Measurements from ENCODE around the gene IL25.

Gene IL25

DNA sequence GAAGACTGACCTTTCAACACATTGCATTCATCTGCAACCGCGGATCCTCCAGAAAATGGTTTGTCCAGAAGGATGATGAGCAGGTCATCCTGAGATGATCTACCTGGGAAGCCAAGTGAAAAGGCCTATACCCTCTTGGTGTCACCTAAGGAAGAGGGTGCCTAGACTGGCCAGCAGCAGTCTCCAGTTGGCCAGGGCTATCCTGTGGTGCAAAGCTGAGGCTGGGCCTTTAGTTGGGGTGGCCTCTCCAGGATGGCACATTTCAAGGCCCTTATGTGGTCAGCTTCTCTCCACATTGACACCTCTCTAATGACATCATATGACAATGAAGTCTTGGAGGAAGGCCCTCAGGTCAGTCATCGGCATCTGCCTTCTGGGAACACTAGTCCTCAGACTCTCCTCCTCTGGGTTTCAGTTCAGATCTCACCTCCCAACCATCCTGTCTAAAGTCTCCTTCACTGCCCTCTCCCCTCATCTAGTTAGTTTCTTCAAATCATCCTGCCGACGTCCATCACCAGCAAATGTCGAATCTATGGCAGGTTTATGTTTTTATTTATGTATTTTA is 16.7 kb upstream of the IL25 start:
- TF ChIP-seq, protein P1, sequence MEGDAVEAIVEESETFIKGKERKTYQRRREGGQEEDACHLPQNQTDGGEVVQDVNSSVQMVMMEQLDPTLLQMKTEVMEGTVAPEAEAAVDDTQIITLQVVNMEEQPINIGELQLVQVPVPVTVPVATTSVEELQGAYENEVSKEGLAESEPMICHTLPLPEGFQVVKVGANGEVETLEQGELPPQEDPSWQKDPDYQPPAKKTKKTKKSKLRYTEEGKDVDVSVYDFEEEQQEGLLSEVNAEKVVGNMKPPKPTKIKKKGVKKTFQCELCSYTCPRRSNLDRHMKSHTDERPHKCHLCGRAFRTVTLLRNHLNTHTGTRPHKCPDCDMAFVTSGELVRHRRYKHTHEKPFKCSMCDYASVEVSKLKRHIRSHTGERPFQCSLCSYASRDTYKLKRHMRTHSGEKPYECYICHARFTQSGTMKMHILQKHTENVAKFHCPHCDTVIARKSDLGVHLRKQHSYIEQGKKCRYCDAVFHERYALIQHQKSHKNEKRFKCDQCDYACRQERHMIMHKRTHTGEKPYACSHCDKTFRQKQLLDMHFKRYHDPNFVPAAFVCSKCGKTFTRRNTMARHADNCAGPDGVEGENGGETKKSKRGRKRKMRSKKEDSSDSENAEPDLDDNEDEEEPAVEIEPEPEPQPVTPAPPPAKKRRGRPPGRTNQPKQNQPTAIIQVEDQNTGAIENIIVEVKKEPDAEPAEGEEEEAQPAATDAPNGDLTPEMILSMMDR (IDR thresholded peaks at IDR 0.05; ENCODE audit: borderline replicate concordance, insufficient read depth, low read depth, low read length), result no peak
- H3K4me3 ChIP-seq (ENCODE audit: low read depth, low read length), result no peak overlapping the region

DNA sequence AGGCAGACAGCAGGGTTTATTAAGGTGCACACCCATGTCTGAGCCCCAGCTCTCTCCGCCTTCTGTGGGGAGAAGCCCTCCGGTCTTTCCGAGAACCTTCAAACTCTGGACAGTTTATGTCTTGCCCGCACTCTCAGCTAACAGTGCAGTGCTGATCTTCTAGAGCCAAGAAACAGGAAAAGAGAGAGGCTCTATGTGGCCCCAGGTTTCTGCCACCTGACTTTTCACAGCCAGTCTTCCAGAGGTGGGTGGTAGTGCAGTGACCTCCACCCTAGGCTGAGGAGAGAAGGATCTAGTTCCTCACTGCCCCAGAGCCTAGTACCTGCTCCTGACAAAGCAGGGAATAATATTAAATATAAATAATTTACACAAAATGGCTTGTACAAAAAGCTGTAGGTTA is 15.9 kb upstream of the IL25 start:
- no peak overlapping the region for H3K4me3 ChIP-seq (ENCODE audit: low read depth, low read length)
- TF ChIP-seq, protein P1 (IDR thresholded peaks at IDR 0.05; ENCODE audit: borderline replicate concordance, insufficient read depth, low read depth, low read length), result no peak

DNA sequence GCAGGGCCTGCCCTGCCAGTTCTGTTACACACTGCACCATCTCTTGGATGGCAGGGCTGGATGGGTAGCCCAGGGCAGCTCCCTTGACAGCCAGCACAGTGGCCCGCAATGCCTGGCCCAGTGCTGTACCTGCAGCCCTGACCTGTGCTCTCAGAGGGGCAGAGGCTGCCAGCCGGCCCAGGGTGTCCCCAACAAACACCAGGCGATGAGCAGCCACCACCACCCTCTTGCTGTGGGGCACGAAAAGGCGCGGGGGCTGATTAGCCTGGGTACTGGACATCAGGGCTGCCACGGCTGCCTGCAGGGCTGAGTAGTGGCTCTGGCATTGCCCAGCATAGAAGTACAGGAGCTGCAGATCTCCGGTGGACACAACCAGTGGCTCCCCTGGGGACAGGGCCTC is 15.3 kb upstream of the IL25 start:
- no peak overlapping the region for H3K4me3 ChIP-seq (ENCODE audit: low read depth, low read length)
- TF ChIP-seq, protein P1 (IDR thresholded peaks at IDR 0.05; ENCODE audit: borderline replicate concordance, insufficient read depth, low read depth, low read length), result no peak

DNA sequence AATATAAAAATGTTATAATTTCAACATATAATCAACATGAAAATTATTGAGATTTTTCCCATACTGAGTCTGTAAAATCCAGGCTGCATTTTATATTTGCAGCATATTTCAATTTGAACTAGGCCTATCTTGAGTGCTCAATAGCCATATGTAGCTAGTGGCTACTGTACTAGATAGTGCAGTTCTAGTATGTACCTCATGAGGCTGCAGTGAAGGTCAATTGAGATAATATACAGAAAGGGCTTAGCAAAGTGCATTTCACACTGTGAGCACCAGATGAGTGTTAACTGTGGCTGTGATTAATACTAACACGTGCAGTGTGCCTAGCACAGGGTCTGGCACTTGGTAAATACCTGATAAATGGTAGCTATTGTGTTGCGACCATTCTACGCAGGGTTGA is 14.6 kb upstream of the IL25 start:
- H3K4me3 ChIP-seq (ENCODE audit: low read depth, low read length), result no peak overlapping the region
- TF ChIP-seq, protein P1 (IDR thresholded peaks at IDR 0.05; ENCODE audit: borderline replicate concordance, insufficient read depth, low read depth, low read length), result no peak

DNA sequence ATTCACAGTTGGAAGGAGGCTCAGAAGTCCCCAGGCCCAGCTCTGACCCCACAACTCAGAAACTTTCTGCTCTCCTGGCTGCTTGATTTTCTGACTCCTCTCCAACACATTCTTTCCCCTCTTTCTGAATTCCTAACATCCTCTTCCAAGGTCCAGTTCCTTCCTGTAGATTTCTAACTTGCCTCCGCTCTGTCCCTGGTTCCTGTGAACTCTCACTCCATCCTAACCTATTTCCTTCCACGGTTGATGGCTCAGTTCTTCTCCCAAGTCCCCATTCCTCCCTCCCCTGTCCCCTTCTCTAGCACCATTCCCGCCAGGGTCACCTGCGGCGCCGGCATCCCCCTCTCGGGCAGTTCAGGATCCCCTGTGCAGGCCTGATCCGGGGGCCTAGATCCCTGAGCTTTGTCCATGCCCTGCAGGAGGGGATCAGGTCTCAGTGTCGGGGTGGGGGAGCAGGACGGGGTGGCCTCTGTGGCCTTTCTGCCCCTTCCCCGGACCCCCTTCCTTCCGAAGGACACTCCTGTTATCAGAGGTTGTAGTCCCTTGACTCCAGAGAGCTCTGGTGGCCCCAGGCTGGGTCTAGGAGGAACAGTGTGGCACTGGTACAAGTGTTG is 13.9 kb upstream of the IL25 start:
- H3K4me3 ChIP-seq (ENCODE audit: low read depth, low read length), result no peak overlapping the region
- TF ChIP-seq, protein P1 (IDR thresholded peaks at IDR 0.05; ENCODE audit: borderline replicate concordance, insufficient read depth, low read depth, low read length), result no peak

DNA sequence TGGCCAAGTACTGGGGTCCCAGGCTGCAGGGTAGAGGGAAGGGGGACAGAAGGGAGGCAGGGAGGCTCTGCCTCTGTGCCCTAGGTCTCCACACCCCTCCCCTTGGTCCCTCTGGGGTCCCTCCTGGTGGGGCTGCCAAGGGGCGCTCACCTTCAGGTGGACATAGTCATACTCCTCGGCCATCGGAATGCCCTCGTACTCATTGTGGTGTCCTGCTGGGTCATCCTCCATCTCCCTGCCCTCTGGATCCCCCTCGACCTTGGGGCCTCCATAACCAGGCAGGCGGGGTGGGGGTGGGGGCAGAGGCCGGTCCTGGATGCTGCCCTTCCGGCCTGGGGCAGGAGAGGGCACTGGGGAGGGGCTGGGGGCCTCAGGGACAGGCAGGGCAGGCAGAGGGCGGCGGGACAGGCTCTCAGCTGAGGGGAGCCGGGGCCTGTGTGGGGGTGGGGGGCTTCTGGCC is 13.4 kb upstream of the IL25 start:
- TF ChIP-seq, protein P1 (IDR thresholded peaks at IDR 0.05; ENCODE audit: borderline replicate concordance, insufficient read depth, low read depth, low read length), result no peak
- no peak overlapping the region for H3K4me3 ChIP-seq (ENCODE audit: low read depth, low read length)

Measured in GM12875 (cell line).